Stomach (tissue), 4 donors: ENCODE data around the gene ZNF79.

Experiments
- CTCF ChIP-seq, 7 experiments: fragments of 450-650 bp in 4 of 7; fragments of 200-600 bp in 3 of 7; sonication (generic) in 3 of 7; IDR thresholded peaks; one replicate each; pipeline ENCODE4 v1.5.1; 2016 to 2019; ENCODE audit warnings: antibody characterized with exemption in 7 of 7, control low read depth in 2 of 7, mild to moderate bottlenecking in 1 of 7
- POLR2A ChIP-seq, 4 donors: fragments of 450-650 bp; IDR thresholded peaks; one replicate each; pipeline ENCODE4 v1.6.1; 2016; ENCODE audit warnings: antibody characterized with exemption in 4 of 4, control low read depth in 2 of 4, mild to moderate bottlenecking in 1 of 4, moderate library complexity in 1 of 4

GRCh38 chr9:127447416-127448111, 23.4 kb downstream of the ZNF79 start:
- TF ChIP-seq CTCF (IDR thresholded peaks at IDR 0.05) (no peak), POLR2A (IDR thresholded peaks at IDR 0.05) (no peak)
